ENCODE data around the gene SS18L1. TPM values are rescaled to one million over a fixed set of nuclear protein-coding genes. Genes with fewer than 3 reads are reported as not detected.

SS18L1 gene
- total RNA-seq, 1 experiment from 2014 or later, result 10.7 TPM

DNA sequence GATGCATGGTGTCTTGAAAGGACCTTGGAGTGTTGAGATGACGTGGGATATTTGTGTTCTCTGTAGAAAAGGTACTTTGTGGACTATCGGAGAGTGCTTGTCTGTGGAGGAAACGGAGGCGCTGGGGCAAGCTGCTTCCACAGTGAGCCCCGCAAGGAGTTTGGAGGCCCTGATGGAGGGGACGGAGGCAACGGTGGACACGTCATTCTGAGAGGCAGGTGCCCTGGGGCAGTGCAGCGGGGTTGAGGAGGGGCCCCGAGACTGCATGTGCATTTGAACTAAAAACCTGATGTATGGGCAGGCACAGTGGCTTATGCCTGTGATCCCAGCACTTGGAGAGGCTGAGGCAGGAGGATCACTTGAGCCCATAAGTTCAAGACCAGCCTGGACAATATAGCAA lies 52.2 kb downstream of the SS18L1 start:
- no peak for DNase-seq (ENCODE audit: low read depth)

DNA sequence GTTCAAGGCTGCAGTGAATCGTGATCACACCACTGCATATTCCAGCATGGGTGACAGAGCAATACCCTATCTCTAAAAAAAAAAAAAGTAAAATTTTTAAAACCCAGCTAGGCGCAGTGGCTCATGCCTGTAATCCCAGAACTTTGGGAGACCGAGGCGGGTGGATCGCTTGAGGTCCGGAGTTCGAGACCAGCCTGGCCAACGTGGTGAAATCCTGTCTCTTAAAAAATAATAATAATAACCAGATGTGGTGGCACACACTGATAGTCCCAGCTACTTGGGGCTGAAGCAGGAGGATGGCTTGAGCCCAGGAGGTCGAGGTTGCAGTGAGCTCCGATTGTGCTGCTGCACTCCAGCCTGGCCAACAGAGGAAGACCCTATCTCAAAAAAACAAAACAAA lies 52.7 kb downstream of the SS18L1 start:
- DNase-seq (ENCODE audit: low read depth), result no peak

DNA sequence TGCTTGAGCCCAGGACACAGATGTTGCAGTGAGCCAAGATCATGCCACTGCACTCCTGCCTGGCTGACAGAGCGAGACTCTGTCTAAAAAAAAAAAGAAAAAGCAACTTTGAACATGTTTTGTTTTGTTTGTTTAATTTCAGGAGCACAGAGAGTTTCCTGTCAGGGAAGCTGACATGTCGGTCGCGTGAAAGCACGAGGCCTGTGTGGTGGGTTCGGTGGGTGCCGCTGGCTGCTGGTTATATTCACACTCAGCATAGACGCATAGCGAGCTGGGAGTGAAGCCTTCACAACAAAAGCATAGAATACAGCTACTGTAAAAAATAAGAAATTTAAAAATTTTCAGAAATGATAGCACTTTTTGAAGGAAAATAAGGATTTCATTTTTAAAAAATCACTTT lies 53.7 kb downstream of the SS18L1 start:
- DNase-seq (ENCODE audit: low read depth), result no peak

- no peak for DNase-seq (ENCODE audit: low read depth)
Measured at GRCh38 chr20:62197801-62198200, 54.2 kb downstream of the SS18L1 start.

GRCh38 chr20:62198496-62198895 lies 54.9 kb downstream of the SS18L1 start:
- DNase-seq (ENCODE audit: low read depth), result no peak

GRCh38 chr20:62198931-62199330 lies 55.4 kb downstream of the SS18L1 start:
- no peak for DNase-seq (ENCODE audit: low read depth)

GRCh38 chr20:62200491-62201172 lies 57.1 kb downstream of the SS18L1 start:
- DNase-seq (ENCODE audit: low read depth), result no peak

GRCh38 chr20:62201173-62202082 lies 57.9 kb downstream of the SS18L1 start:
- no peak for DNase-seq (ENCODE audit: low read depth)

DNA sequence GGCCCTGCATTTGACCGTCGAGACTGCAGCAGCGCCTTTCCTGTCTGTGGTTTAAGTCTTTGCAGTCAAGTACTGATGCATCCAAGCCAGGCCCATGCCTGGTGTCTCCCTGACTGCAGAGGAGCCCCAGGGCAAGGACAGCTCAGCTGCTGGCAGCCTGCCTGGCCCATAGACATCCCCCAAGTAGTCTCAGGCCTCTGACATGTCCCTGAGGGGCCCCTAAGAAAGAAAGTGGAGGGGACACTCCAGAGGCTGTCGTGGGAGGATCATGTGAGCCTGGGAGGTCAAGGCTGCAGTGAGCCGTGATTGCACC lies 58.5 kb downstream of the SS18L1 start:
- peak; percentile 85 for DNase-seq (ENCODE audit: low read depth)

DNA sequence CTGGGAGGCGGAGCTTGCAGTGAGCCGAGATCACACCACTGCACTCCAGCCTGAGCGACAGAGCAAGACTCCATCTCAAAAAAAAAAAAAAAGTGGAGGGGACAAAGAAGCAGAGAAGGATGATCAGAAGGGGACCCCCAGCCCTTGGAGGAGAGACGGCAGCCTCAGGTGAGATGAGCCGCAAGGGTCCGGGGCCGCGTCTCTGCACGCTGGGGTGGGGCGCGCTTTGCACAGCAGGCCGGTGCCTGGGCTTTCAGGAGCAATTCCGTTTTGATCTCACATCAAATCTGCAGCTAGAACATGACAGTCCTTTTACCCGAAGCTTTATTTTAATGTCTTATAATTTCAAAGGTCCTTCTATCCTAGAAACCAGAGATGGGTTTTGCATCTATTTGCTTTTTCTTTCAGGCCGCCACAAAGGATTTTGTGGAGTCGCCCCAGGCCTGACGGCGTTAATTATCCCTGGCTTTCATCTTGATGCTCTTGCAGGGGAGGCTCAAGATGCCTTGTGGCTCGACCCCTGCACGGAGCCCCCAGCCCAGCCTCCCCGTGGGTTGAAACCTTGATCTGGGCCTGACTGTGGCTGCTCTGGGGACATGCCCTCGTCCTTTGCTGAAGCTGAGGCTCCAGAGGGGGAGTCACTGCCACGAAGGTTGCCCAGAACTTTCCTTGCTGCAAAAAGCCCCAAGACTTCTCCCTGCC lies 59.3 kb downstream of the SS18L1 start:
- DNase-seq (ENCODE audit: low read depth), result no peak

DNA sequence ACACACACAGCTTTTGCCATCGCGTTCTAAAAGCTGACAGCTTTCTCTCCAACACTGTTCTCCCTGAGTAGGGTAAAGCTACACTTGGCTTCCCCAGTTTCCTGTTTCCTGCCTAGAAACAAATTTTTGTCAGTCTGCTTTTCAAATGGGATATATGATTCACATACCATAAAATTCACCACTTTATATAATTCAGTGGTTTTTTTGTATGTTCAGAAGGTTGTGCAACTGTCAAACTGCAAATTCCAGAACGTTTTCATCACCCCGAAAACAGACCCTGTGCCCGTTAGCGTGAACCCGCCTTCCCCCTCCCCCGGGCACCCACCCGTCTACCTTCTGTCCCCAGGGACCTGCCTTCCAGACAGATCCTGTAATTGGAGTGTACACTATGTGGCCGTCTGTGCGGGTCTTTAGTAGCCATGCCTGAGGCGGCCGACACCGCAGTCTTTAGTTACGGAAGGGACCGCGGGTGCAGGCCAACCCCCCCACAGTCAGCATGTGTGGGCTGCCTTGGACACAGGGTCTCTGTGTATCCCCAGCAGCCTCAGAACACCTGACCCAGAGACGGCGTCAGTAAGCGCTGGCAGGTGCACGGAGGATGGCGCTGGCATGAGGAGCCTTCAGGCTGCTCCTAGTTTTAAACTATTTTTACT lies 59.9 kb downstream of the SS18L1 start:
- DNase-seq (ENCODE audit: low read depth), result no peak

DNA sequence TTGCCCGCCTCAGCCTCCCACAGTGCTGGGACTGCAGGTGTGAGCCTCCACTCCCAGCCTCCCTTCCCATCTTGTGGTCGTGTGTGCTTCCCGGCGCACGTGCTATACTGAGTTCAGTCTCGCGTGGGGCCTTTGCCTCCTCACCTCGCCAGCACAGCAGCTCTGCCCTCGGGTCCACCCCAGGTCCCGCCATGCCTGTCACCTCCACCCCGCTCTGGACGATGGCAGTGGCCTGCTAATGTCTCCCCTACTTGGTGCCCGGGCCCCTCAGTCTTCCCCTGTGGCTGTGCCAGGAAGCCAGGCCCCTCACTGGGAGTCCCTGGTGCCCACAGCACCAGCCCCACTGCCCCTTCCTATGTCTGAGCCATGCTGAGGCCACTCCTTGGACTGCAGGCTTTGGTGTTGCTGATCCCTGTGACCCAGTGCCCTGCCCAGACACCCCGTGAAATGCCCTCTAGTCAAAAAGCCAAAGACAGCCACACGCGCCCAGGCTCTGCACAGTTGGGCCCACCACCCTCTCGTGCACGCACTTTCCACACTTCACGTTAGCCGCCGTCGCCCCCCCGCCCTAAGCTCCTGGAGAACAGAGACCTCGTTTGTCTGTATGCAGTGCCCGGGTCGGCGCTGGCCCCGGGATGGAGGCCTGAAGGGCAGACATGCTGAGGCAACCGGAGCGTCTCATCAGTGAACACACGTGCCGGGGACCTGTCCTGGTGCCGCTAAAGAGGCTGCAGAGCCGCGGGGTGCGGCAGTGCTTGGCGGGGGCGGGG lies 62.2 kb downstream of the SS18L1 start:
- no peak for DNase-seq (ENCODE audit: low read depth)

- no peak for DNase-seq (ENCODE audit: low read depth)
Measured at GRCh38 chr20:62206388-62206775, 62.8 kb downstream of the SS18L1 start.

GRCh38 chr20:62208061-62208794 lies 64.7 kb downstream of the SS18L1 start:
- no peak for DNase-seq (ENCODE audit: low read depth)

GRCh38 chr20:62208795-62209755 lies 65.5 kb downstream of the SS18L1 start:
- DNase-seq (ENCODE audit: low read depth), result peak; percentile 35

DNA sequence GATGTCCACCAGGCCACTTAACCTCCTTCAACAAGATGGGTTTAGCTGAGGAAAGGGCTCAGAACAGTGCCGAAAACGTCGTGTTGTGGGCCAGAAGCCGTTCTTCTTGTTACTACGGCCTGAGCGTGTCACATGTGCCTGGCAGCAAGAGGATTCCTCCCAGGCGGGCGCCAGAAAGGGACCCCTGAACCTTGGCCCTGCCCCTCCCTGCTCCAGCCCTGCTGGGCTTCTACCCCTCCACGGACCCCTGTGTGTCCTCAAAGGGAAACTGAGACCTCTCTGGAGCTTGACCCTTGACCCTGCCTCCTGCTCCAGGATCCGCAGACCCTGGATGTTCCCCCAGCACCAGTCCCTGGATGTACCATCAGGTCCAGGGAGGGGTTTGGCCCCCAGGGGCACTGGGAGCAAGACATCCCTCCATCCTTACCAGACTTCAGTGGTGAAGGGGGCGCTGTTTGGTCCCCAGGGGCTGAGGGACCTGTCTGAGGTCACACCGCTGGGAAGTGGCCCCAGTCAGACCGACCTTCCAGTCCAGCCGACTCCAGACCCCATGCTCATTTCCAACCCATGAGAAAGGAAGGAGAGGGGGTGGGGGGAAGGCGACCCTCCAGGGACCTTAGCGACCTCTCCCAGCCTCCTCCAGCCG lies 66.4 kb downstream of the SS18L1 start:
- DNase-seq (ENCODE audit: low read depth), result no peak

DNA sequence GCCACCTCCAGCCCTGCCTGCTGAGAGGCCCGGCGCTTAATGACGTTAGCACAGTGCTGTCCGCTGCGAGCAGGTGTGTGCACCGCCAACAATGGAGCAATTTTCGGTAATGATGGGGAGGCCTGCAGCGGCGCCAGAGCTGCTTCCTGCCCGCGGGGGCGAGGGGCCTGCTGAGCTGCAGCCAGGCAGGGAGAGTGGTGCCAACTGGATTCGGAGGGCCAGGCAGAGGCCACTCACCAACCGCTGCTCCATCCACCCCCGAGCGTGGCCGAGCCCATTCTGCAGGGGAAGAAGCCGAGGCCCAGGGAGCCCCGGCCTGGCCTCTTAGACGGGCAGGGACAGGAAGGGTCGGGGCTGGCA lies 66.9 kb downstream of the SS18L1 start:
- DNase-seq (ENCODE audit: low read depth), result no peak

DNA sequence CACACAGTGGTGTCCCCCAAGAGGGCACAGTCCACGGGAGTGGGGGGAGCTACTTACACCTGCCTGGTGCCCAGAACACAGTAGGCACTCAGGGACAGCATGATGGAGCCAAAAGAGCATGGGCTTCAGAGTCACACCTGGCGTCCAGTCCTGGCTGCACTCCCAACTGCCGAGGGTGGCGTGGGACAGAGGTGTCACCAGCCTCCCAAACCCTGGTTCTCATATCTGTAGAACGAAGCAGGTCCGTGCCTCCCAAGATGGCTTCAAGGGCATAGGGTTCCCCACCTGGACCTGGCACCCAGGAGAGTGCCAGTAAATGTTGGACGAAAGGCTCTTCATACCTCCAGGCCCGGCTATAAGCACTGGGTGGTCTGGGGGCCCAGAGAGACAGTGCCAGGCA lies 67.6 kb downstream of the SS18L1 start:
- no peak for DNase-seq (ENCODE audit: low read depth)

DNA sequence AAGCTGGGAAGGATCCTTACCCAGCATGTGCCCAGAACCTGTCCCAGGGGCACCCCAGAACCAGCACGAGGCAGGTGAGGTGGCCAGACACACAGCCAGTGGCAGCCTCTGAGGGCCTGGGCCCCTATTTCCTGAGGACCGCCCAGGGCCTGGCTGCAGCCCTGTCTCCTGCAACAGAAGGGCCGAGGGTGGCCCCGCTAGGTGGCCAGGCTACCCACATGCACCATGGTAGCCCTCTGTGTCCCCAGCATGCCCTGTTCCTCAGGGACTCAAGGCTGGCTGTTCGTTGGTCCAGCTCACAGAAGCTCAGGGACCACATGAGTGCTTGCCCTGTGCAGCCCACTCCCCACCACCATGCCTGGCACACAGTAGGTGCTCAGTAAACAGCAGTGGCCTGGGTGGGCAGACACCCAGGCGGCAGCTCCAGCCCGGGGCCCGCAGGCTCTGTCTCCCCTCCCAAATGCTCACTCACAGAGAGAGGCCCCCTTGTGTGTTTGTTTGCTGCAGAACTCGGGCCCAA lies 68.3 kb downstream of the SS18L1 start:
- no peak for DNase-seq (ENCODE audit: low read depth)

All from RPMI7951 (cell line).